SKM-1 (cell line): ENCODE data around the gene NACA.
A peak's percentile ranks its signal among the peaks of the same experiment; 100 is the strongest.
"Not testable (repeated sequence)": the region's sequence is repeated elsewhere in the genome, so short reads cannot be mapped to it uniquely, and the experiment has no call there.

ENCODE experiments used
- DNase-seq: peaks from one replicate; lab custom pipeline; 2025; ENCODE audit not compliant: unreplicated experiment; lab: John Stamatoyannopoulos, UW

Gene NACA

DNA sequence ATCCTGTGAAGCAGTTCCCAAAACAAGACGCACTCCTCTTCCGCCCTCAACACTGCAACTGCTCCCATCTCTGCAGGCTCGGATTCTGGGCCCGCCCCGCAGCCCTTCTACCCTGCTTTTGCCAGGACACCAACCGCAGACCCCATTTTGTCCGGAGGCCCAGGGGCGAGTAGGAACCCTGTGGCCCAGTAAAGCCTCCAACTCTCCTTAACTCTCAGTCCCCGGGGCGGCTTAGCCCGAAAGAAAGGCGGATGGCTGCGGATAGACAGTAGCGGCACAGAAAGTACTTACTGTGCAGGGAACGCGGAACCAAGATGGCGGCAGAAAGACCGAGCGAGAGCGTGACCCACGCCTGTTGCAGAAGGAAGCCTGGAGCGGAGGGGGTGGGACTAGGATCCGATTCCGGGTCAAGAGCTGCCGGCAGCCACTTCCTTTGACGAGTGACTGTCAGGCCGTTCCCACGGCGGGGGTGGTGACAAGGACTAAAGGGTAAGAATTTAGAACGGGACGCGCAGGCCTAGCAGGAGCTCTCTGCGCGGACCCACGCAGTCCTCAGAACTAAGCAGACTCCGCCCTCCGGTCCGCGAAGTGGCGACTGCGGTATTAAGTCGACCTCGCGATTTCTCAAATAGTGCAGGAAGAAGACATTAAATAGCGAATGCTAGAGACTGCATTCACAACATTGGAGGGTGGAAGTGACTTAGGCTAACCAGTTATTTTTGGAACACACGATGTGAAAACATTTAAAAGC lies at the start of gene NACA:
NACA (minus strand) TSS at position 328 of the 751 bp plus-strand sequence. CDS start 778 bp downstream, outside the sequence.
- peak; percentile 77 for DNase-seq

DNA sequence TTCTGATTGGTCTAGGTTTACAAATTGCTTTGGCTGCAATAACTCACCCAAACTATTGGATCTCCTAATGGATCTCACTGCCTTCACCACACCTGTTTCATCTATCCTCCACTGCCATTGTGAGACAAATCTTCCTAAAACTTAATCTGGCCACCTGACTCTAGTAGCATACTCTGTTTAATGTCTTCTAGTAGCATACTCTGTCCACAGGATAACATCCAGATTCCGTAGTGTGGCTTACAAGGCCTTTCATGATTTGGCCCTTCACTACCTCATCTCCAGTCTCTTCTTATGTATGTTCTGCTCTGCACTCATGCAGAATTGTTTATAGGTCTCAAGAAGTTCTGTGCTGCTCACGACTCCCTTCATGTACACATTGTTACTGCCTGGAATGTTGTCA lies 48.0 kb upstream of the NACA start:
- DNase-seq: no peak

DNA sequence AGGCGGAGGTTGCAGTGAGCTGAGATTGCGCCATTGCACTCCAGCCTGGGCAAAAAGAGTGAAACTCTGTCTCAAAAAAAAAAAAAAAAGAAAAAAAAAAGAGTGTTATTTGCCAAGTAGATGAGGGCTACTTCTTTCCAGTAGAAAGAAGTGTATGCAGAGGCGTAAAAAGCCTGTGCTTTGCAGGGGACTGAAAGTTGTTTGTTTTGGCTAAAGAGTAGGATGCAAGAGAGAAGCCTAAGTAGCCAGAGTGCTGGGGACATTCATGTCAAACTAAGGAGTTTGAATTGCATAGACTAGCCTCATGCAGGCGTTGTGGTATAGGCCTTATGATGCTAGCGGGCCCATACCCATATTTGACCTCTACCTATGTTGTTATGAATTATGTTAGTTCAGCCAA lies 47.5 kb upstream of the NACA start:
- no peak for DNase-seq

- DNase-seq: no peak
Measured at GRCh38 chr12:56769868-56770267, 44.8 kb upstream of the NACA start.

DNA sequence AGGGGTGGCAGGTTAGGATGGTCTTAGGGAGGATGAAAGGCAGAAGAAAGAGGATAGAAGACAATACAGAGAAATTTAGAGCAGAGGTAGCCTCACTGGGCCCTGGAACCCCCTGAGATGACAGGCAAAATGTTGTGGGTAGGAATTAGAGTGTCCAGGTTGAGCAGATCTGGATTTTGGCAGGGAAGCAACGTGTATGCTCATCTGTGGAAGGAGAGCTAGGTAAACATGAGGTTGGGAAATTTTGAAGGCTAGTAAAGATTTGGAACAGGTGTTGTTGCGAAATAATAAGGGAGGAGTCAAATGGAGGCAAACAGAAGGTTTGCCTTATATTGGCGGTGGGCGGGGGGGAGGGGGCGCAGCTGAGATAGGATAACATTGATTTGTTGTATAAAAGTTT lies 43.3 kb upstream of the NACA start:
- DNase-seq: no peak

GRCh38 chr12:56766535-56766934 lies 41.4 kb upstream of the NACA start:
- no peak for DNase-seq

GRCh38 chr12:56763753-56764657 lies 38.9 kb upstream of the NACA start:
- no peak for DNase-seq

GRCh38 chr12:56761812-56762211 lies 36.7 kb upstream of the NACA start:
- DNase-seq: no peak

DNA sequence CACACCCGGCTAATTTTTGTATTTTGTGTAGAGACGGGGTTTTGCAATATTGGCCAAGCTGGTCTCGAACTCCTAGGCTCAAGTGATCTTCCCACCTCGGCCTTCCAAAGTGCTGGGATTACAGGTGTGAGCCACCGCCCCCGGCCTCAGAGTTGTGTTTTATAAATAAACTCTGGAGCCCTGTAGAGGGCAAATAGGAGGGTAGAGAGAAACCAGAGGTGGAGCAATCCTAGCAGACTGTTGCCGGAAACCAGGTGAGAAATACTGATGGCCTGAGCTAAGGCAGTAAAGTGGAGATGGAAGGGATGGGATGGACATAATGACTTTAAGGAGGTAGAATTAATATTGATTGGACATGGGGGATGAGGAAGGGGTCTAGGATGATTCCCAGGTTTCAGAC lies 35.4 kb upstream of the NACA start:
- no peak for DNase-seq

- no peak for DNase-seq
Measured at GRCh38 chr12:56759263-56759908, 34.3 kb upstream of the NACA start.

GRCh38 chr12:56758728-56759262 lies 33.7 kb upstream of the NACA start:
- DNase-seq: no peak

DNA sequence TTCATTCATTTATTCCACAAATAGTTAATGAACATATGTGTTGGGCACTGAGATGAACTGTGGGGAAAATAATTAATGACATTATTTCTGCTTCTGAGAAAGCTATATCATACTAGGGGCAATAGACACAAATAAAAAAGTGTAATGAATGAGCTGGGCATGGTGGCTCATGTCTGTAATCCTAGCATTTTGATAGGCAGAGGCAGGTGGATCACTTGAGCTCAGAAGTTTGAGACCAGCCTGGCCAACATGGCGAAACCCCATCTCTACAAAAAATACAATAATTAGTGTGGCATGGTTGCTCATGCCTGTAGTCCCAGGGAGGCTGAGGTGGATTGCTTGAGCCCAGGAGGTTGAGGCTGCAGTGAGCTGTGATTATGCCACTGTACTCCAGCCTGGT lies 32.9 kb upstream of the NACA start:
- not testable (repeated sequence) for DNase-seq

DNA sequence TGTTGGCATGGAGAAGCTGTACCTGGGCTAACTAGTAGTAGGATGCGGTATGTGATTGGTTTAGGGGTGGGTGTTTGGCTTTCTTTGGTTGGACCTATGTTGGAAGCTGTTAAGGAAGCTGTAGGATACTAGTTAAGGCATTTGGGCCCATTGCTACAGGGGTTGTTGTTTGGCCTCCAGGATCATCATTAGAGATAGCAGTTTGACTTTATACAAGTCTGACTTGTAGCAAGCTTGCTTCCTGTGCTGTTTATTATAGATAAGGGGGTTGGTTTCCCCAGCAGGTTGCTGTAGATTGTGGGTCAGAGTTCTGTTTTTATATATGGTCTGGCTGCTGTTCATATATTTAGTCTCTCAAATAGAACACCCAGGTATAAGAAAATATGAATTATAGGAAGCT lies 28.5 kb upstream of the NACA start:
- DNase-seq: no peak

GRCh38 chr12:56751712-56752598 lies 26.9 kb upstream of the NACA start, which contains the start of gene PRIM1:
Gene PRIM1 (minus strand): TSS chr12:56752323. CDS start chr12:56752298, 25 bp downstream.
- peak; percentile 32 for DNase-seq

- not testable (repeated sequence) for DNase-seq
Measured at GRCh38 chr12:56750596-56750995, 25.5 kb upstream of the NACA start.

- no peak for DNase-seq
Measured at GRCh38 chr12:56749853-56750252, 24.8 kb upstream of the NACA start.

DNA sequence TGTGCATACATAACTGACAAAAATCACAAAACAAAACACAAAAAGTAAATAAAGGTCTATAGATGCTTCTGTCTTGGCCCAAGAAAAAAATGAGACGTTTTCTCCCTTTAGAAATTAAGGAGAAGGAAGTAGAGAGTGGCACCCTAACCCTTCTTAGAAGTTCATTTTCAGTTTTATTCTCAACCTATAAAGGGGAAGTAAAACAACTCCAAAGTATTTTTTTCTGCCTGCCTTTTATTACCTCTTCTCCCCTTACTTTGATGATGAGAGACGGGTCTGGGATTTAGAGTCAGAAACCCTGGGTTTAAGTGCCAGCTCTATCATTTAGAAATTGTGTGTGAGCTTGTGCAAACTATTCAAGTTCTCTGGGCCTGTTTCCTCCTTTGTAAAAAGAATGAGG lies 24.3 kb upstream of the NACA start:
- DNase-seq: no peak

- DNase-seq: no peak
Measured at GRCh38 chr12:56728139-56728861, 3.2 kb upstream of the NACA start.

DNA sequence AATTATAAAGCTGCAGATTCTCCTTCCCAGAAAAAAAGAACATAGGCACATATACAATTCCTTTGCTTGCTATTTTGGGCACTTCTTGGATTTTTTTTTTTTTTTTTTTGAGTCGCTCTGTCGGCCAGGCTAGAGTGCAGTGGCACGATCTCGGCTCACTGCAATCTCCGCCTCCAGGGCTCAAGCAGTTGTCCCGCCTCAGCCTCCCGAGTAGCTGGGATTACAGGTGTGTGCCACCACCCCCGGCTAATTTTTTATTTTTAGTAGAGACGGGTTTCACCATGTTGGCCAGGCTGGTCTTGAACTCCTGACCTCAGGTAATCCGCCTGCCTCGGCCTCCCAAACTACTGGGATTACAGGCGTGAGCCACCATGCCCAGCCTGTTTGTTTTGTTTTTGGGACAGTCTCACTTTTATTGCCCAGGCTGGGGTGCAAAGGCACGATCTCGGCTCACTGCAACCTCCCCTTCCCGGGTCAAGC lies 1.1 kb upstream of the NACA start:
- DNase-seq: not testable (repeated sequence)
